Keratinocyte (primary cell): ENCODE measurements around the gene ASTN2. TPM values are rescaled to one million over a fixed set of nuclear protein-coding genes. Genes with fewer than 3 reads are reported as not detected.
"Not testable (repeated sequence)": the region's sequence is repeated elsewhere in the genome, so short reads cannot be mapped to it uniquely, and the experiment has no call there.

Experiments
- DNase-seq: peaks from one replicate; pipeline ENCODE4 v3.0.0-alpha.2; 2011; ENCODE audit warnings: low read depth, missing footprints, low spot score
- FAIRE-seq: peaks from 2 replicates; lab custom pipeline; 2011; peaks lifted over from hg19 to GRCh38; lab: Jason Lieb, UNC
- H2AFZ ChIP-seq: 2 replicates; pipeline ENCODE4 v1.6.0; 2012; ENCODE audit warnings: low read length, control low read depth, inconsistent platforms; ENCODE audit not compliant: control insufficient read depth
- H3K27ac ChIP-seq: 2 replicates; pipeline ENCODE4 v1.5.1; 2011; ENCODE audit warnings: low read length; ENCODE audit not compliant: control insufficient read depth, insufficient read depth
- H3K27me3 ChIP-seq: 3 replicates; pipeline ENCODE4 v1.6.0; 2011; ENCODE audit warnings: low read length; ENCODE audit not compliant: control insufficient read depth, insufficient read depth; ENCODE audit errors: extremely low read depth
- H3K36me3 ChIP-seq, 2 experiments: 2 replicates in 1 of 2; 3 replicates in 1 of 2; pipeline ENCODE4 v1.5.1; 2011; ENCODE audit warnings: low read length in 2 of 2, mild to moderate bottlenecking in 1 of 2; ENCODE audit not compliant: control insufficient read depth in 2 of 2, insufficient read depth in 2 of 2; ENCODE audit errors: extremely low read depth in 1 of 2
- H3K4me1 ChIP-seq: 3 replicates; pipeline ENCODE4 v1.5.1; 2011; ENCODE audit warnings: low read length; ENCODE audit not compliant: control insufficient read depth, insufficient read depth; ENCODE audit errors: extremely low read depth
- H3K4me2 ChIP-seq: 3 replicates; pipeline ENCODE4 v1.6.0; 2011; ENCODE audit warnings: low read depth, low read length; ENCODE audit not compliant: control insufficient read depth, insufficient read depth; ENCODE audit errors: extremely low read depth
- H3K4me3 ChIP-seq, 3 experiments: fragments of 200-600 bp in 1 of 3; sonication (generic) in 1 of 3; 2 replicates in 2 of 3; 3 replicates in 1 of 3; pipeline ENCODE4 v1.5.1; 2011 to 2016; ENCODE audit warnings: low read length in 3 of 3, mild to moderate bottlenecking in 3 of 3, control low read depth in 2 of 3, inconsistent platforms in 1 of 3, low read depth in 1 of 3, mixed read lengths in 1 of 3, mixed run types in 1 of 3, moderate library complexity in 1 of 3; ENCODE audit not compliant: control insufficient read depth in 2 of 3, insufficient read depth in 2 of 3; ENCODE audit errors: extremely low read depth in 1 of 3
- H3K79me2 ChIP-seq: 2 replicates; pipeline ENCODE4 v1.6.0; 2012; ENCODE audit warnings: low read length; ENCODE audit not compliant: control insufficient read depth, insufficient read depth
- H3K9ac ChIP-seq: 3 replicates; pipeline ENCODE4 v1.6.0; 2011; ENCODE audit warnings: low read length; ENCODE audit not compliant: control insufficient read depth, insufficient read depth; ENCODE audit errors: extremely low read depth
- H3K9me1 ChIP-seq: 3 replicates; pipeline ENCODE4 v1.6.0; 2011; ENCODE audit warnings: low read length; ENCODE audit not compliant: control insufficient read depth, insufficient read depth; ENCODE audit errors: extremely low read depth
- H3K9me3 ChIP-seq: 2 replicates; pipeline ENCODE4 v1.5.1; 2012; ENCODE audit warnings: low read depth, low read length; ENCODE audit not compliant: control insufficient read depth
- H4K20me1 ChIP-seq: 3 replicates; pipeline ENCODE4 v1.6.0; 2011; ENCODE audit warnings: low read length; ENCODE audit not compliant: control insufficient read depth, insufficient read depth; ENCODE audit errors: extremely low read depth
- CTCF ChIP-seq, 3 experiments: IDR thresholded peaks in 1 of 3; conservative IDR thresholded peaks in 1 of 3; optimal IDR thresholded peaks in 1 of 3; 2 replicates in 2 of 3; 3 replicates in 1 of 3; pipeline versions ENCODE3 to v1.5.1; 2011; ENCODE audit warnings: low read length in 3 of 3, mild to moderate bottlenecking in 3 of 3, moderate library complexity in 2 of 3, control low read depth in 1 of 3, inconsistent platforms in 1 of 3; ENCODE audit not compliant: insufficient read depth in 2 of 3; ENCODE audit errors: extremely low read depth in 1 of 3
- EZH2 ChIP-seq: IDR thresholded peaks from one replicate; pipeline ENCODE4 v1.6.1; 2012; ENCODE audit warnings: inconsistent platforms, mild to moderate bottlenecking, low read length, moderate library complexity
- dilution Hi-C: fragments of 300-500 bp; cut with MboI; formaldehyde crosslinking; loops from one replicate; pipeline ENCODE4 v1.7.0; 2020; ENCODE audit warnings: low sequenced_read_pairs; ENCODE audit not compliant: extremely low pct_ligation_motif_present
- polyA plus RNA-seq, 5 experiments: library from polyadenylated mRNA; depleted of rRNA in 3 of 5; stranded (reverse) in 3 of 5; stranded (forward) in 1 of 5; unstranded in 1 of 5; fragments of >200 nt; gene quantifications; 1 replicate in 1 of 5; 2 replicates in 3 of 5; 3 replicates in 1 of 5; pipeline versions ENCODE4 v1.2.1 to v1.2.3, GENCODE V29; 2011 to 2012; ENCODE audit warnings: missing spikeins in 2 of 5, low read depth in 1 of 5, low replicate concordance in 1 of 5

ASTN2 gene
- polyA plus RNA-seq, 1 donor (not counting 4 experiments of a cell fraction or from before 2014, with no cell fraction given) = 0.31 TPM

GRCh38 chr9:116837018-116837989 is 577.6 kb downstream of the ASTN2 start:
- Histone ChIP-seq H3K9me1 (no peaks in the 10 kb centered on the region), H3K4me3 (peak overlapping the region in 2 of 3 experiments; percentile 41 to 66), H3K4me1 (peaks cover 25% of the 10 kb centered on the region), H2AFZ (peak overlapping the region; percentile 69), H3K27me3 (no peaks in the 10 kb centered on the region), H4K20me1 (no peaks in the 10 kb centered on the region), H3K4me2 (peak overlapping the region; percentile 75), H3K9ac (peak overlapping the region; percentile 73), H3K79me2 (no peaks in the 10 kb centered on the region), H3K27ac (peak overlapping the region; percentile 92), H3K9me3 (no peaks in the 10 kb centered on the region), H3K36me3 (no peaks in the 10 kb centered on the region)
- DNase-seq (peak; percentile 67), FAIRE-seq (peak; percentile 88)
- dilution Hi-C loops = no loop called here
- TF ChIP-seq CTCF (optimal IDR thresholded peaks at IDR 0.05 in 1 of 3, IDR thresholded peaks at IDR 0.05 in 1 of 3, conservative IDR thresholded peaks at IDR 0.05 in 1 of 3; ENCODE audit: extremely low read depth in 1 of 3, insufficient read depth in 2 of 3, low read length in 3 of 3) = no peak
- TF ChIP-seq EZH2 = no peak

- H4K20me1 ChIP-seq, dilution Hi-C loops, DNase-seq, FAIRE-seq, H3K27me3 ChIP-seq, H3K9me1 ChIP-seq, H3K4me1 ChIP-seq, H3K4me2 ChIP-seq, H2AFZ ChIP-seq, H3K9ac ChIP-seq, H3K9me3 ChIP-seq, H3K79me2 ChIP-seq, H3K27ac ChIP-seq, H3K36me3 ChIP-seq, H3K4me3 ChIP-seq: not testable (repeated sequence)
These were observed 584.5 kb downstream of the ASTN2 start for GRCh38 chr9:116830321-116830720.
